HFFc6 (cell line): ENCODE measurements around the gene CLPTM1. TPM values are rescaled to one million over a fixed set of nuclear protein-coding genes. Genes with fewer than 3 reads are reported as not detected.

Experiments used
- DNase-seq: peaks from one replicate; pipeline ENCODE4 v3.0.0-alpha.2; 2018
- H3K27ac Mint-ChIP-seq: 2 replicates; pipeline ENCODE4 v1.8.0; 2020; ENCODE audit warnings: mild to moderate bottlenecking, mixed read lengths
- H3K27me3 Mint-ChIP-seq: 2 replicates; pipeline ENCODE4 v1.8.0; 2021; ENCODE audit warnings: mild to moderate bottlenecking, moderate library complexity, mixed read lengths; ENCODE audit not compliant: insufficient read depth
- H3K36me3 Mint-ChIP-seq: 2 replicates; pipeline ENCODE4 v1.8.0; 2021; ENCODE audit warnings: low read depth, mixed read lengths
- H3K4me1 Mint-ChIP-seq: 2 replicates; pipeline ENCODE4 v1.8.0; 2020; ENCODE audit warnings: low read depth, mixed read lengths
- H3K4me3 Mint-ChIP-seq: 2 replicates; pipeline ENCODE4 v1.8.0; 2020; ENCODE audit warnings: mild to moderate bottlenecking, moderate library complexity, mixed read lengths
- H3K9me3 Mint-ChIP-seq: 2 replicates; pipeline ENCODE4 v1.8.0; 2020; ENCODE audit warnings: mild to moderate bottlenecking, mixed read lengths
- CTCF ChIP-seq: fragments of 200-600 bp; sonication (generic); IDR thresholded peaks from 2 replicates; pipeline ENCODE4 v1.5.0; 2021; ENCODE audit warnings: antibody characterized with exemption, mild to moderate bottlenecking
- total RNA-seq, 6 experiments: library from RNA; stranded (reverse); fragmentation: NEBNext Ultra II Directional; extraction: Animal tissue kit (Norgen Biotek cat#: 25700); gene quantifications; 2 replicates in 1 of 6; 3 replicates in 5 of 6; pipeline ENCODE4 v1.2.3, GENCODE V29; 2021

The CLPTM1 gene
- total RNA-seq, 6 experiments from 2014 or later = 160 to 184 (median 172) TPM

GRCh38 chr19:45025264-45025663, 70.1 kb downstream of the CLPTM1 start:
- Mint-ChIP-seq H3K4me3 (no peak overlapping the region), H3K27ac (no peak overlapping the region), H3K36me3 (no peaks in the 10 kb centered on the region; the same call in 1 of the 2 replicates), H3K27me3 (no peaks in the 10 kb centered on the region), H3K4me1 (no peaks in the 10 kb centered on the region), H3K9me3 (no peaks in the 10 kb centered on the region)
- no peak for TF ChIP-seq CTCF
- no peak for DNase-seq

GRCh38 chr19:45027371-45027770, 72.2 kb downstream of the CLPTM1 start:
- peaks cover 8% of the 10 kb centered on the region for H3K36me3 Mint-ChIP-seq

GRCh38 chr19:45030825-45031224, 75.6 kb downstream of the CLPTM1 start:
- no peak overlapping the region for H3K4me3 Mint-ChIP-seq
- no peaks in the 10 kb centered on the region for H3K9me3 Mint-ChIP-seq
- H3K27ac Mint-ChIP-seq = no peak overlapping the region
- H3K4me1 Mint-ChIP-seq = no peaks in the 10 kb centered on the region
- peaks cover 14% of the 10 kb centered on the region for H3K36me3 Mint-ChIP-seq
- DNase-seq = no peak
- no peak for TF ChIP-seq CTCF
- H3K27me3 Mint-ChIP-seq = no peaks in the 10 kb centered on the region; the same call in none of the 2 replicates

More at GRCh38 chr19:45027371-45027770, 72.2 kb downstream of the CLPTM1 start:
- Mint-ChIP-seq H3K27ac (no peak overlapping the region), H3K4me3 (no peak overlapping the region), H3K27me3 (no peaks in the 10 kb centered on the region), H3K4me1 (no peaks in the 10 kb centered on the region), H3K9me3 (no peaks in the 10 kb centered on the region)
- DNase-seq = no peak
- no peak for TF ChIP-seq CTCF

GRCh38 chr19:45032421-45032820, 77.2 kb downstream of the CLPTM1 start:
- peaks cover 14% of the 10 kb centered on the region for H3K36me3 Mint-ChIP-seq
- no peak overlapping the region for H3K4me3 Mint-ChIP-seq
- DNase-seq = no peak
- no peaks in the 10 kb centered on the region; the same call in none of the 2 replicates for H3K27me3 Mint-ChIP-seq
- H3K4me1 Mint-ChIP-seq = no peaks in the 10 kb centered on the region
- TF ChIP-seq CTCF = no peak
- no peak overlapping the region for H3K27ac Mint-ChIP-seq
- H3K9me3 Mint-ChIP-seq = no peaks in the 10 kb centered on the region

- no peak for DNase-seq
- H3K36me3 Mint-ChIP-seq = peaks cover 19% of the 10 kb centered on the region
- no peak for TF ChIP-seq CTCF
- no peak overlapping the region for H3K27ac Mint-ChIP-seq
- no peaks in the 10 kb centered on the region for H3K9me3 Mint-ChIP-seq
- H3K4me3 Mint-ChIP-seq = no peak overlapping the region
- H3K4me1 Mint-ChIP-seq = peaks cover 12% of the 10 kb centered on the region
- no peaks in the 10 kb centered on the region; the same call in none of the 2 replicates for H3K27me3 Mint-ChIP-seq
These were observed 80.6 kb downstream of the CLPTM1 start for GRCh38 chr19:45035755-45036154.
